COR-L47 (cell line): ENCODE results near the gene ZMIZ1.

Source experiments
- DNase-seq: peaks from one replicate; lab custom pipeline; 2025; lab: John Stamatoyannopoulos, UW

Gene ZMIZ1

DNA sequence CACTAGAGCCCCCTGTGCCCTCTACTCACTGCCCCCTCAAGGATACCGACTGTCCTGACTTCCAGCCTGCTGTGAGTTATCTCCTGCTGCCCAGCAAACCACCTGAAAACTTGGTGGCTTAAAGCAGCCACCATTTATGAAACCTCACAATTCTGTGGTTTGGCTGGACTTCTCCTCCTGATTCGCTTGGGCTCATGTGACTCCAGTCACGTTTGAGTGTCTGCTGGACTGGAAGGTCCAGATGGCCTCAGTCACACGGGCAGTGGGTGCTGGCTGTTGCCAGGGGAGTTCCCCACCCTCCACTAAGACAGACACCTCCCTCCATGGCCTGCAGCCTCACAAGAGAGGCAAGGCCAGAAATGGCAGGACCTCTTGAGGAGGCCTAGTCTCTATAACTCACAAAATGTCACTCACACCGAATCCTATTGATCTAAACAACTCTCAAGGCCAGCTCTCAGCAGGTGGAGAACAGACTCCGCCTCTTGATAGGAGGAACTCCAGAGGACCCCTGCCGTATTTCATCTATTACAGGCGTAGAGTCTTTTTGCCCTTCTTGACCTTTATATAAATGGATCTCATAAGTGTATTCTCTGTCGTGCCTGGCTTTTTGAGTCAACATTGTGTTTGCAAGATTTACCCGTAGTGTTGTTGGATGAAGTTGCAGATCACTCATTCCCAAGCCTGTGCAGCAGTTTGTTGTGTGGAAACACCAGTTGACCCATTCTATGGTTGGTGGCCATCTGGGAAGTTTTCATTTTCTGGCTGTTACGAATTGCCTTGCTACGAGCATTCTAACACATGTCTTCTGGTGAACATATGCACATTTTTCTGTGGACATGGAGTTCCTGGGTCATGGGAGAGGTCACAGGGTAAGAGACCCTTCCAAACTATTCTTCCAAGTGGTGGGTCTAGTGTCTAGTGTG lies 48.3 kb downstream of the ZMIZ1 start:
- DNase-seq: no peak

DNA sequence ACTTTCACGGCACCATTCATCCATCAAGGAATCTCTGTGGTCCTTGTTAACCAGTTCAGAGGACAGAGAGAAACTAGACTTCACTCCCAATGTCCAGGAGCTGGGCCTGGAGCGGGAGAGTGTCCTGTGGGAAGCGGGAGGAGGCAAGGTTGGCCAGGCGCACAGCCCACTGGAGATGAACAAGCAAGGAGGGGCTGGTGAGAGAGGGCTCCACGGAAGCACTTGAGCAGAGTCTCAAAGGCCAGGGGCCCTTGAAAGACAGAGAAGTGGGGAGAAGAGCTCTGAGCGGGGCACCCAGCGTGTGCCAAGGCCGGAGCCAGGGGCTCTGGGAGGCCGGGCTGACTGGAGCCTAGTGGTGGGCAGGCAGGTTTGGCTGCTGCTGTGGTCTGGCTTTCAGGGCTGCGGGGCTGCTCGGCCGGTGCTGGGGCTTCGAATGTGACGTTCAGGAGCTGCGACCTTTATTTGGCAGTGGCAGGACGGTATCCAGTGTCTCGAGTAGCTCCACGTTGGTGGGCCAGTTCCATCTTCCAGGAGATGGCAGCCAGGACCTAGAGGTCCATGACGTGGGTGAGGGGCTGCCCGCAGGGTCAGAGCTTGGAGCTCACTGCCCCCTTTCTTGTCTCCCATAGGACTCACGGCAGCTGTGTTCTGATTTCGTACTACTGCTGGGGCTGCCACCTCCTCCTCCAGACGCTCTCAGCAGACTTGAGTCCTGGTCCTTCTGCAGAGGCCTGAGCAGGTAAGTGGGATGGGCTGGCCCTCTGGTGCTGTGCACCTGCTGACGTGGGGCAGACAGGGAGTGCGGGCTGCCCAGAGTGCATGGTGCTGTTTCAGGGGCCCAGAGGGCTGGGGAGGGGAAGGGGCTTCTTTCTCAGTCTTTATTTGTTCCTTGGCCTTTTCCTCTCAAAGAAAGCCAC lies 49.8 kb downstream of the ZMIZ1 start:
- no peak for DNase-seq

DNA sequence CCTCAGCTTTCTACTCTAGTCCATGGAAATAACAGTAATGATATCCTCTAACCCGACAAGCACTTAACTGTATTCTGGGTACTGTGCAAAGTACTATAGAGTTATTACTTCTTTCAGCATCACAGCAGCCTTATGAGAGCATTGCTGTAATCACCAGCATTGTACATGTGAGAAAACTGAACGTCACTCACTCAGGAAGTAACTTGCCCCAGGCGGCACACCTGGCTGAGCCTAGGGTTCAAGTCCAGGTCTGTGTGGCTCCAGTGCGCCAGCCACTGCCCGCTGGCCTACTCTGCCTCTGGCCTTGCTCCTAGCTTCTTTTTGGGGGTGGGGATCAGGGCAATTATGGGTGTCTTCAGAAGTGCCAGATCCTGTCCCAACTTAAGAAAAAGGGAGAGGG lies 50.5 kb downstream of the ZMIZ1 start:
- DNase-seq: no peak

DNA sequence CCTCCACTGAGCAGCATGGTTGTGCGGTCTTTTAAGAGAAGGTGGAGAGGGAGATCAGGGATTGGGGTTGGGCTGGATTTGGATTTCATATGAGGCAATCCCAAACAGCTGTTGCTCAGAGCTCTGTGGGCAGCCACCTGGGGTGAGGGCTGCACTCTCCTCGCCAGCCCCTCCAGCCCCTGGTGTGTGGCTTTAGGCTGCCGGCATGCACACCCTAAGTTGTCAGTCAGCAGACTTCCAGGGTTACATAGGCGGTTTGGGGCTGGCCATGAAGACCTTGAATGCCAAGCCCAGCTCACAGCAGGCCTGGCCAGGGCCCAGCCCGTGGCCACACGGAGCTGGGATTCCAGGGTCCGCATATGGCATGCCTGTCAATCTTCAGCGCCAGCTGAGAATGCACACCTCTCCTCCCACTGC lies 54.8 kb downstream of the ZMIZ1 start:
- no peak for DNase-seq

DNA sequence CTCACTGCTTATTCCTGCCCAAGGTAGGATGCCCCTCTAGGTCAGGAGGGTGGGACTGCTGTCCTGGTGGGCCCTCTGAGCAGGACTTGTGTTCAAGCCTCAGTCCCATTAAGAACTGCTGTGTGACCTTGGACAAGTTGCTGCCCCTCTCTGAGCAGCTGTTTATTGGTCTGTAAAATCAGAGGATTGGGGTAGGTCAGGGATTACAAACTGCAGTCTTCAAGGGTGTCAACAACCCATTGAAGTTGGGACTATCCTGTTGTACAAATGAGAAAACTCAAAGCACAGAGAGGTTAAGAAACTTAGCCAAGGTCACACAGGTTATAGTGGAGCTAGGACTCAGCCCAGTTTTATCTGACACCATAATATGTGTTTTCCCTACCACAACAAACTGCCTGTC lies 55.3 kb downstream of the ZMIZ1 start:
- no peak for DNase-seq

DNA sequence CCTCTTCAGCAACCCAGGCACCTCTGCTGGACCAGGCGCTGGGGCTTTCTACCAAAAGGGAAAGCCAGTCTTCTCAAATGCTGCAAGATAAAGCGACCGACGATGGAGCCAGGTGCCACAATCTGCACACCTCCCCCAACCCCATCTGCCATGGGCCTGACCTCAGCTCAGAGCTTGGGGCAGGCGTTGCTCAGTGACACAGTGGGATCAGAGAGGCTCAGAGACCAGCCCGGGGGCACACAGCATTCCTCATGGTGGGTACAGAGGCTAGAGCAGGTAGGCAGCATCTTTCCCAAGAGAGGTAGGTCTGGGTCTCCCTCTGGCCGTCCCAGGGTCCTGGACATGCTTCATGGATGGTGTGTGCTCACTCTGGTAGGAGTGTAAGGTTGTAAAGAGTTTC lies 56.3 kb downstream of the ZMIZ1 start:
- no peak for DNase-seq

DNA sequence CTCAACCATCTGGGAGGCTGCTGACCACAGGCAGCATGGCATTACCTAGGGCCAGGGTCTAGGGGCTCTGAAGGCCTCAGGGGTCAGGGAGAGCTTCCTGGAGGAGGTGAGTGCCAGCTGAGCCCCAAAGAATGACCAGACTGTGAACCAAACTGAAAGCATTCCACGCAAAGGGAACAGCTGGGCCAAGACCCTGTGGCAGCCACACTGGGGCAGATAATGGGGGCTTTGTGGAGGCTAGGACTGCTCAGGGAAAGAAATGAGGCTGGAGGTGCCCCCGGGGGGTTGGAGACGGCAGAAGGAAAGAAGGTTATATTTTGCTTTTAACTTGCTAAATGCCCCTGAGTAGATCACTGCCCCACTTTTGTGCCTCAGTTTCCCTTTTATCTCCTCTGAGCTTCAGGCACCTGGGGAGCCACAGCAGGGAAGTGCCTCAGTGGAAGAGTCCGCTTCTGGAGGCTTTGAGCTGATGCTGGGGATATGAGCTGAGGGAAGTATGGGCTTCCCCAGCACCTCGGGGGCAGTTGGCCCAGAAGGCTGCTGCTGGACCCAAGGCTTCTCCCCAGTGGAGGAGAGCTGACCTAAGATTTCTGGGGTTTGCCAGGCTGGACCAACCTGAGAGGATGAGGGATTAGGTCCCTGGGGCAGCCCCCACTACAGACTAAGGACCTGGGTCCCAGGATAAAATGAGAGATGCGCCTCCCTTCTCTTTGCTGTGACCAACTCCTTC lies 57.8 kb downstream of the ZMIZ1 start:
- DNase-seq: no peak

DNA sequence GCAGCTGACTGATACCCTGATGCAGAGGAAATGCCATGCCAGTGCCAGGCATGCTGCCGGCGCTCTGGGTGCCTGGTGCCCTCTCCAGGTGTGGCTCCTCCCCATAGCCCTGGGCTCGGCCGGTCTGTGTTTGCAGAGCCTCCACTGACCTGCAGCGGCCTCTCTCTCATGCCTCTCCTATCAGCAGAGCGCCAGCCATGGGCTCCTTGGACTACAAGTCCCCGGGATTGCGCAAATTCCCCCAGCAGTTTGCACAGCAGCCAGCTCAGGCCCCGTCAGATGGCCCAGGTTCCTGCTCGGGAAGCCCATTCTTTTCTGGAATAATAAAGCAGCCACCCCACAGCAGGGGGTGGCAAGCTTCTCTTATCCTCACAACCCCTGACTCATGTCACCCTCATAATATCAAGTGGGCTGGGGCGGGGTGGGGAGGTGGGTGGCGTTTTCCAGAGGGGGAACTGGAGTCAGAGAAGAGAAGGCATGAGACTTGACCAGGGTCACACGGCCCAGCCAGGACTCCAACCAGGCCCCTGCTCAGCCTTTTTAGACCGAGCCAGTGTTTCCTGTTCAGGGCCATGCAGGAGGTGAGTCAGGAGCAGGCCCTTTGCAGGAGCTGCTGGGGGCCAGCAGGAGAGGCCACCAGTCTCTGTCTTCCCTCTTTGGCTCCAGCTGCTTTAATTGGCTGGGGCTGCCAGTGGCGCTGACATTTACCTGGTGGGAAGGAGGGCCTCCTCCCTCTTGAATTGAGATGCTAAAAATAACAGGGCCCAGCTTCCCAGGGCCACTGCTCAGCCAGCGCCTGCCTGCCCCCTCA lies 58.6 kb downstream of the ZMIZ1 start:
- DNase-seq: no peak

DNA sequence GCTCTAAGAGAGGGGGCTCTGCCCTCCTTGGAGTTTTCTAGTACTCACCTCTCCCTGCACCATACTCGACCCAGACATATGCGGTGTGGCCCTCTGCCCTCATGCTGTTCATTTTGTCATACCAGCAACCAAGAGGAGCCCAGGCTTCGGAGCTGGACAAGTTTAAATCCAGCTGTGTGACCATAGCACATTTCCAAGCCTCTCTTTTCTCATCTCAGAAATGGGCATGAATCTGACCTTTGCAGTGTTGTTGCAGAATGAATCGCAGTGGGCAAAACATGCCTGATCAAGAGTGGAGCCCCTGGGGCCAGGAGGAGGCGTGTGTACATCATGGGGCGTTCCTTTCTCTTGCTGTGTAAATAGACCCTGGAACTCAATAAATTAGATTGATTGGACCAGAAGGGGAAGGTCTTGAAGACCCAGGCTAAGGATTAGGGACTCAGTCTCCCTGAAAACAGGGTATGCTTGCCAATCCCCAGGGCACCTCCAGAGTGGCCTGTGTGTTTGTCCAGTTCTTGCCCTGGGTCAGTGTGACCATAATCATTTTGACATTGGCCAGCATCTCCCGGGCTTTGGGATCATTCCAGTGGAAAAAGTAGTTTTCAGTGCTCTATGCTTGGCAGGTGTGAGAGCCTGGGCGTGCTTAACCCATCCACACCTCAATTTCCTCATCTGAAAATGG lies 59.6 kb downstream of the ZMIZ1 start:
- DNase-seq: no peak

DNA sequence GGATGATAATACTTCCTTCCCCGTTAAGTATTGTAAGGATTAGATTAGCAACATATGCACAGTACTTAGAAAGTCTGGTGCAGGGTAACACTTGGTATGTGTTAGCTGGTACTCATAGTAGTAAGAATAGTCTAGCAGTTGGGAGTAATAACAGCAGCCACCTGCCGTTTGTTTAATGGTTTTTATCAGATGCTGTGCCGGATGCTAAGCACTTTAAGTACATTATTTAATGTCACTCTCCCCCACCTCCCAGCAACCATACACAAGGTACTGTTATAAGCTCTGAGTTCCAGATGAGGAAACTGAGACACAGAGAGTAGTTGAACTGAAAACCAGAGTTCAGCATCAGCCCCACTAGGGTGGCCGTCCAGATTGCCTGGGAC lies 60.1 kb downstream of the ZMIZ1 start:
- DNase-seq: no peak

DNA sequence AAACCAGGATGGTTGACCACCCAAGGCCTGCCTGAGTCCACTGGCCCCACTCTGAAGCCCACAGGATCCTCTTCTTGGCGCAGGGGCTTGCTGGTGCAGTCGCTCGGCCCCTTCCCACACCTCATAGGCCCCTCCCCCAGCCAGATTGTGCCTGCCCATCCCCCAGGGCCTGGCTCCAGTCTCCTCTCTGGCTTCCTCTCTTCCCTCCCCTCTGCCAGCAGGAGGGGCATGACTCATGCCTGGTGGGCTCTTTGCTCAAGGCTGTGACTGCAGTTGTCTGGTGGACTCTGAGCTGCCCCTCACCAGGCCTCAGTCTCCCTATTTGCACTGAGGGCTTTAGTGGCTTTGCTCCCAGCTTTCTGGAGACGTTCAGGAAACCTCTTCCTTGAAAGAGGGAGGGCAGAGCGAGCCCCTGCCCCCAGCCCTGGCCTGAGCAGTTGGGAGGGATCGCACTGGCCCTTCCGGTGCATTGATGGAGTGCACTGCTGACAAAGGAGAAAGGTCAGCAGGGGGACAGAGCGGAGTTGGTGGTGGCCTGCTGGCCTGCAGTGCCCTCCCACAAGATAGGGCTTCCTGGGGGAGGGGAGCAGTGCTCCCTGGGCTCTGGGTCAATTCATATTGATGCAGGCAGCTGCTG lies 60.7 kb downstream of the ZMIZ1 start:
- DNase-seq: no peak

DNA sequence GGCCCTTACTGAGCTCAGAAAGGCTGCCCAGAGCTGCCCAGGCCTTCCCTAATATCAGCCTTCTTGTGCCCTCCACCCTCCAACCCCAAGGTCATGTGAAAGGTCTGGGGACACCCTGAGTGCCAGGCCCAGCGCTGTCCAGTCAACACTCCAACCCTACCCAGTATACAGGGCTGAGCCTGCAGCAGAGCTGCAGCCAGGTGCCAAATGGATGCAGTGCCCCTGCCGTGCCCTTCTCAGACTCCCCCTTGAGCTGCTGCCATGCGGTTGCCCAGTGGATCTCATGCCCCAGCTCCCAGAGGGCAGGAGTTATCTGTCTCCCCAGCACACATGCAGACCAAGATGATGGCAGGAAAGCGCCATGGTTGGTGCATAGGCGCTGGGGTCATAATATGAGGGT lies 61.5 kb downstream of the ZMIZ1 start:
- DNase-seq: no peak

DNA sequence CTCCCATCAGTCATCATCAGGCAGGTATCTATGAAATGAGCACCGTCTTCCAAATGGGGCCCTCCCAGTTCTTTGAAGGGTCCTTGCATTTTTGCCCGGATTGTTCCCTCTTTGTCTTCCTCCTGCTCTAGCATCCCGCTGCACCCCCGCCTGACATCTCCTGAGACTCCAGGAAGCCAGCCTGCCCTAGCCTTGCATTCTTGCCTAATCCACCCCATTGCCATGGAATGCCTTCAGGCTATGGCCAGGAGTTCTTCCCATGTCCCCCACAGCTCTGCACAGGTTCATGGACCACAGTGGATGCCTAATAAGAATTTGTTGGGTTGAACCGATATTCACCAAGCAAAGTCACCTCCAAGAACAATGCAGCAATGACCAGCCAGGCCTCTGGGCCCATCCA lies 62.1 kb downstream of the ZMIZ1 start:
- DNase-seq: no peak

DNA sequence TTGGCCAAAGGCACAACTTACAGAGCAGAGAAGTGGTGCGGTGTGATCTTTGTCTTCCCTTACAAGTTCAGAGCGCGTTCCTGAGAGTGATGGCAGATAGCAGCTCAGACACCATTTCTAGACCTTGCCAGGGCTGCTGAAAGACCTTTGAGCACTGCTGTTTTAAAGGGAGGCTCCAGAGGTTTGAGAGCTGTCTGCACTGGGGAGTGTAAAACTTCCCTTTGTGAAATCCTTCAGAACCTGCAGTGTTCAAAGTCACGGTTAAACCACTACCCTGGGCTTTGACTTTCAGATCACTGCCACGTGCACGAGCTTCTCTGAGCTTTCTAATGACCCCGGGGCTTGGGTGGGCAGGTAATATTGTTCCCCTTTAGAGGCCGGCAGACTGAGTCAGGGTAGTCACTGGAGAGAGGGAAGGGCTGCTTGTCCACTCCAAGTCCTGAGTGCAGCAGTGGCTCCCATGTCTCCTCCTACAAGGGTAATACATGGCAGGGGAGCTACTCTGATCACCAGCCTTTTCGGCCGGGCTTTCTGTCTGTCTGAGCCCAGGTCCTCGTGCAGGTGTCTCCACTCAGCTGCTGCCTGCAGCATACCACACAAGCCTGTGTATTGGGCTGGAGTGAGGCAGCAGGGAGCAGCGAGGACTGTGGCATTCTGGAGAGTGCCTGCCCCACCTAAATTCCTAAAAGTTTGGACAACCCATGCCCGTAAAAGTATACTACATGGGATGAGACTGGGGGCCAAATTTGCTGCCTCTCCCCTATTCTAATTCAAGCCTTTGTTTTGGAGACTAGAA lies 63.3 kb downstream of the ZMIZ1 start:
- DNase-seq: no peak

DNA sequence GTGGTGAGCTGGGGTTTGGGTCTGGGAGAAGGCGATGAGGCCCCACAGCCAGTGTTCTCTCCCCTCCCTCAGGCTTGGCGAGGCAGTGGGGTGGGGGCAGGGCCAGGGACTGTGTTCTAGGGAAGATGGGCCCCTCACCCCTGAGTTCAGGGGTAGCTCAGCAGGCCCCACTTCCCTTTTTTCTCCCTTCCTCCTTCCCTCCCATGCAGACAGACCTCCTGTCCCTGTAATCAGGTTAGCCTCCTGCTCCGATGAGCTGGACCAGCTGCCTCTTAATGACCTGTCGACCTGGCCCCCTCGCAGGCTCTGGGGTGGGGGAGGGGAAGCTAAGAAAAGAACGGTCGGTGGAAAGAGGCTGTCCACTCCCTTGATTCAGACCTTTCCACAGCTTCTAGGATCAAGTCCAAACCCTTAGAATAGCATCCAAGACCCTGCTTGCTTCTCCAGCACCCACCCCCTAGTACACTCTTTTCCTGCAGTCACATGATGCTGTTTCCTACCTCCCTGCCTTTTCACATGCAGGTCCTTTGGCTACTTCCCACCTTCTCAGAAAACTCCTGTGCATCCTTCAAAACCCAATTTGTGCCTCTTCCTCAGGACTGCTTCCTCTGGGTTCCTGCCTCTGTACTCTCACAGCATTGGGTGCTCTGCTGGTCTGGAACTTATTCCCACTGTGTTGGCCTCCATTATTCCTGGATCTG lies 64.1 kb downstream of the ZMIZ1 start:
- no peak for DNase-seq

DNA sequence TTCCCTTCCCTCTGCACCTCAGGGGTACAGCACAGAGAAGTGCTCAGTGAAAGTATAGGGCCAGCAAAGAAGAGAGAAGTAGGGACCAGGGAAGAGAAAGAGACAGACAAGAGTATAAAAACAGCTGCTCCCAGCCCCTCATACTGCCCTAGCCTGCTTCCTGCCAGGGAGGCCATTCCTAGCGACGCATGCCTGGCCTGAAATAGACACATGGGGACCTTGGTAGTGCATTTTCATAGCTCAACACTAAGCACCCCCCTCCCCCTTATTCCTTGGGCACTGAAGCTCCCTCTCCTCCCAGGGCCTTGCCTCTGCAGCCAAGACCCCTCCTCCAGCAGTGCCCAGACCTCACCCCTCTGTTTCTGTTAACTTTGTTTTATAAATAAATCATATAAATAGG lies 64.7 kb downstream of the ZMIZ1 start:
- DNase-seq: no peak

DNA sequence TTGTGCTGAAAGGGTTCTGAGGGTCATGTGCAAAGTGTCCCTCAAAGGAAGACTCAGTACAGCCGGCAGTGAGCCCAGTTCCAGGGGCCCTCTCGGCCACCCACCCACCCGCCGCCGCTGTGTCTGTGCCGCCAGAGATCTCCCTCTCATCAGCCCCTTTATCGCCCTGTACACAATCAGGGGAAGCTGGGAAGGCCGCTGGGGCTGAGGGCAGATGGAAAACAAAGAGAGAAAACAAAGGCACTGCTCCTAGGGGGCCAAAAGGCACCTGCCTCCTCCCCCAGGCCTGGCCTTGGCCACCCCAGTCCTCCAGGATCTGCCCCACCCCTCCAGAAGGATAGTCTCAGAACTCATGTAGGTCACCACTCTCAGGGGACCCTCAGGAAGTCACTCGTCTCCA lies 67.0 kb downstream of the ZMIZ1 start:
- no peak for DNase-seq

DNA sequence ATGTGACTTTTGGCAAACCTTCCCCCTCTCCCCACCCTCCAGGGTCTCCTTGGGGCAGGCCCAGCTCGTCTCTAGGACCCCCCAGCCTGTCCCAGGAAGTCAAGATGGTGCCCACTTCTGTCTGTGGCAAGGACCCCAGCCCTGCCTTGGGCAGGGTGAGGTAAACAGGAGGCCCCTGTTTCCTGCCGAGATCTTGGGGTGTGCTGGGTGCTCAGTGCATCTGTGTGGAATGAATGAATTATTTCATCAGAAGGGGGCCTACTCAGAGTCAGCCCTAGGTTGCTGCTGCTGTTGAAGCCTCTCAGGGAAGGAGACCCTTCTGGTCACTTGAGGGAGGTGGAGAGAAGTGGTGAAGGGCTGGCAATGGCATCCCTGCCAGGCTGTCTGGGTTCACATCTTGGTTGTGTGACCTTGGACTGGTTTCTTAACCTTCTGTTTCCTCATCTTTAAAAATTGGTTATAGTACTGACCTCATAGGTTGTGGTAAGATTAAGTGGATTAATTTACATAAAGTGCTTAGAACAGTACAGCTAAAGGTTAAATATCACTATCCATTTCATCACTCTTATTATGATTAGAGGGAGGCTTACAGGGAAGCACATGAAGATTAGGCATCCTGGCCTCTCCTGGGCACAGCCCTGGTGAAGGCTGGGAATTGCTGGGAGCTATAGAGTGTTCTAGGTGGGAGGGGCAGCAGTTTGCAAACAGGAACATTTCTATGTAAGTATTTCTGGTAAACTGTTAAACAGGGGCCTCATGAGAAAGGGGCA lies 67.7 kb downstream of the ZMIZ1 start:
- no peak for DNase-seq
